Middle frontal gyrus (tissue), 1 donor: ENCODE measurements around the gene CARTPT.

Experiments
- DNase-seq: peaks from one replicate; pipeline ENCODE4 v3.0.0-alpha.2; 2015; ENCODE audit warnings: low spot score; ENCODE audit errors: extremely low spot score

The CARTPT gene

GRCh38 chr5:71737931-71738539 lies 19.0 kb downstream of the CARTPT start:
- DNase-seq: no peak

- DNase-seq: no peak
Measured at GRCh38 chr5:71738662-71739361, 19.7 kb downstream of the CARTPT start.

- no peak for DNase-seq
Measured at GRCh38 chr5:71740015-71740753, 21.1 kb downstream of the CARTPT start.

- no peak for DNase-seq
Measured at GRCh38 chr5:71743155-71743554, 24.1 kb downstream of the CARTPT start.

- no peak for DNase-seq
Measured at GRCh38 chr5:71744009-71744790, 25.1 kb downstream of the CARTPT start.

GRCh38 chr5:71747182-71747581 lies 28.1 kb downstream of the CARTPT start:
- DNase-seq: no peak

GRCh38 chr5:71748360-71748759 lies 29.3 kb downstream of the CARTPT start:
- no peak for DNase-seq

GRCh38 chr5:71751422-71751821 lies 32.3 kb downstream of the CARTPT start:
- DNase-seq: no peak

- no peak for DNase-seq
Measured at GRCh38 chr5:71752441-71753190, 33.5 kb downstream of the CARTPT start.

- peak; percentile 43 for DNase-seq
Measured at GRCh38 chr5:71757590-71758543, 38.8 kb downstream of the CARTPT start.

- DNase-seq: no peak
Measured at GRCh38 chr5:71762826-71763225, 43.8 kb downstream of the CARTPT start.

- no peak for DNase-seq
Measured at GRCh38 chr5:71767661-71768060, 48.6 kb downstream of the CARTPT start.

- no peak for DNase-seq
Measured at GRCh38 chr5:71769287-71769686, 50.2 kb downstream of the CARTPT start.

GRCh38 chr5:71770381-71770780 lies 51.3 kb downstream of the CARTPT start:
- DNase-seq: no peak
